Measurements from ENCODE around the gene ZMIZ1. TPM values are rescaled to one million over a fixed set of nuclear protein-coding genes. Genes with fewer than 3 reads are reported as not detected.

Gene ZMIZ1
- total RNA-seq, 1 experiment from 2014 or later = 35.8 TPM

DNA sequence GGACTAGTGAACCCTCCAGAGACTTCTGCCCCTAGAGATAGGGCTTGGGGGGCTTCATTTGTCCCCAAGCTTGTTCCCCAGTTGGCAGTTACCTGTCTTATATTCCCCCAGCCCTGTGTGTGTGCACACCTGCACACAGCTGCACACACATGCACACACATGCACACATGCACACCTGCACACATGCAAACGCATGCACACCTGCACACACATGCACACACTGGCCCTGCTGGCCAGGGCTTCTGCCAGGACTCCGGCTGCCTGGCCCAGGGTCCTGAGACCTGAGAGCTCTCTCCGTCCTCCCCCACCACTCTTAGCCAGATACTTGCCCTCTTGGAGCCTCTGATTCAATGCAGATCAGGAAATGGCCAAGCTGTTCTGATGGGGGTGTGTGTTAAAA, 6.7 kb downstream of the ZMIZ1 start:
- H3K4me1 ChIP-seq (ENCODE audit: insufficient read depth, low read length, poor library complexity, severe bottlenecking) = peaks cover 40% of the 10 kb centered on the region
- no peaks in the 10 kb centered on the region for H3K36me3 ChIP-seq (ENCODE audit: insufficient read depth, low read length, poor library complexity, severe bottlenecking)
- TF ChIP-seq, protein P1, sequence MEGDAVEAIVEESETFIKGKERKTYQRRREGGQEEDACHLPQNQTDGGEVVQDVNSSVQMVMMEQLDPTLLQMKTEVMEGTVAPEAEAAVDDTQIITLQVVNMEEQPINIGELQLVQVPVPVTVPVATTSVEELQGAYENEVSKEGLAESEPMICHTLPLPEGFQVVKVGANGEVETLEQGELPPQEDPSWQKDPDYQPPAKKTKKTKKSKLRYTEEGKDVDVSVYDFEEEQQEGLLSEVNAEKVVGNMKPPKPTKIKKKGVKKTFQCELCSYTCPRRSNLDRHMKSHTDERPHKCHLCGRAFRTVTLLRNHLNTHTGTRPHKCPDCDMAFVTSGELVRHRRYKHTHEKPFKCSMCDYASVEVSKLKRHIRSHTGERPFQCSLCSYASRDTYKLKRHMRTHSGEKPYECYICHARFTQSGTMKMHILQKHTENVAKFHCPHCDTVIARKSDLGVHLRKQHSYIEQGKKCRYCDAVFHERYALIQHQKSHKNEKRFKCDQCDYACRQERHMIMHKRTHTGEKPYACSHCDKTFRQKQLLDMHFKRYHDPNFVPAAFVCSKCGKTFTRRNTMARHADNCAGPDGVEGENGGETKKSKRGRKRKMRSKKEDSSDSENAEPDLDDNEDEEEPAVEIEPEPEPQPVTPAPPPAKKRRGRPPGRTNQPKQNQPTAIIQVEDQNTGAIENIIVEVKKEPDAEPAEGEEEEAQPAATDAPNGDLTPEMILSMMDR (conservative IDR thresholded peaks at IDR 0.05; ENCODE audit: low read depth, low read length) = no peak
- TF ChIP-seq EZH2 (IDR thresholded peaks at IDR 0.05; ENCODE audit: borderline replicate concordance, low read depth, low read length, poor library complexity, severe bottlenecking) = no peak
- H3K27ac ChIP-seq (ENCODE audit: low read depth, low read length, poor library complexity, severe bottlenecking) = no peak overlapping the region
- H3K27me3 ChIP-seq (replicated peaks; ENCODE audit: insufficient read depth, low read depth, low read length, poor library complexity) = no peaks in the 10 kb centered on the region
- intact Hi-C loops (cut with micrococcal nuclease; ENCODE audit: unreplicated experiment) = no loop called here
- ChIA-PET CTCF (no interaction called here), POLR2A (ENCODE audit: low non-redundant PET) (no interaction called here)
- H3K4me3 ChIP-seq (ENCODE audit: low read depth, low read length, poor library complexity, severe bottlenecking) = no peak overlapping the region
- DNase-seq (ENCODE audit: low spot score) = no peak
- no peaks in the 10 kb centered on the region for H3K9me3 ChIP-seq (ENCODE audit: low read depth, low read length, poor library complexity, severe bottlenecking)
- BruUV-seq (replicated peaks) = no TSS peak

DNA sequence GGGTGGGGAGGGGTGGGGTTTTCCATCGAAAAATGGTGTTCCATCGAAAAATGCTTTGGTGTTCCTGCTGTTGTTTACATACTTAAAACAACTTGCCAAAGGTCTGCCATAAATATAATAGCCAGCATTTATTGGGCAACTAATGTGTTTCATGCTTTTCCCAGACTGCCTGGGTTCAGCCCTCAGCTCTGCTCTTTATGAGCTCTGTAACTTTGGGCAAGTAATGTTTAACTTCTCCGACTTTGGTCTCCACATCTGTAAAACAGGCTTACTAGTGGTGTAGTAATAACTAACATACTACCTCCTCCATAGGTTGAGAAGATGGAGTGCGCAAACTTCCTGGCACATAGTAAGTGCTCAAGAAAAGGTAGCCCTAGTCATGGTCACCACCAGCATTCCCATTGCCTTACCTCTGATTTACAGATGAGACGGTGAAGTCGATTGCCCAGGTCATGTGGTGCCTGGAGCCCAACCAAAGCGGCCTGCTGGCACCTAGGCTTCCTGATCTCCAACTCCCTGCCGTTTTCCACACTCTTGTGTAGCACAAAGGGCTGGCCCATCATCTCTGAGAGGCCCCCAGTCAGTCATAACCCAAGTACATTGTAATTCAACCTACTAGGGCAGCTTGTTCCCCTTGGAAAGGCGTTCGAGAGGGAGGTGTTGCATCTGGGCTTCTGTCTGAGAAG, 8.9 kb downstream of the ZMIZ1 start:
- Histone ChIP-seq H3K4me3 (ENCODE audit: low read depth, low read length, poor library complexity, severe bottlenecking) (no peak overlapping the region), H3K27me3 (replicated peaks; ENCODE audit: insufficient read depth, low read depth, low read length, poor library complexity) (no peaks in the 10 kb centered on the region), H3K9me3 (ENCODE audit: low read depth, low read length, poor library complexity, severe bottlenecking) (no peaks in the 10 kb centered on the region), H3K36me3 (ENCODE audit: insufficient read depth, low read length, poor library complexity, severe bottlenecking) (no peaks in the 10 kb centered on the region), H3K27ac (ENCODE audit: low read depth, low read length, poor library complexity, severe bottlenecking) (no peak overlapping the region), H3K4me1 (ENCODE audit: insufficient read depth, low read length, poor library complexity, severe bottlenecking) (peaks cover 28% of the 10 kb centered on the region)
- CTCF ChIA-PET = no interaction called here
- DNase-seq (ENCODE audit: low spot score) = no peak
- BruUV-seq (replicated peaks) = no TSS peak
- intact Hi-C loops (cut with micrococcal nuclease; ENCODE audit: unreplicated experiment) = no loop called here
- TF ChIP-seq, protein P1 (conservative IDR thresholded peaks at IDR 0.05; ENCODE audit: low read depth, low read length) = no peak
- TF ChIP-seq EZH2 (IDR thresholded peaks at IDR 0.05; ENCODE audit: borderline replicate concordance, low read depth, low read length, poor library complexity, severe bottlenecking) = no peak
- POLR2A ChIA-PET (ENCODE audit: low non-redundant PET) = interaction anchor here (0.7 kb wide), 1 partner anchor 27 kb away, joined by 3 read pairs; no protein-coding TSS in a partner anchor

DNA sequence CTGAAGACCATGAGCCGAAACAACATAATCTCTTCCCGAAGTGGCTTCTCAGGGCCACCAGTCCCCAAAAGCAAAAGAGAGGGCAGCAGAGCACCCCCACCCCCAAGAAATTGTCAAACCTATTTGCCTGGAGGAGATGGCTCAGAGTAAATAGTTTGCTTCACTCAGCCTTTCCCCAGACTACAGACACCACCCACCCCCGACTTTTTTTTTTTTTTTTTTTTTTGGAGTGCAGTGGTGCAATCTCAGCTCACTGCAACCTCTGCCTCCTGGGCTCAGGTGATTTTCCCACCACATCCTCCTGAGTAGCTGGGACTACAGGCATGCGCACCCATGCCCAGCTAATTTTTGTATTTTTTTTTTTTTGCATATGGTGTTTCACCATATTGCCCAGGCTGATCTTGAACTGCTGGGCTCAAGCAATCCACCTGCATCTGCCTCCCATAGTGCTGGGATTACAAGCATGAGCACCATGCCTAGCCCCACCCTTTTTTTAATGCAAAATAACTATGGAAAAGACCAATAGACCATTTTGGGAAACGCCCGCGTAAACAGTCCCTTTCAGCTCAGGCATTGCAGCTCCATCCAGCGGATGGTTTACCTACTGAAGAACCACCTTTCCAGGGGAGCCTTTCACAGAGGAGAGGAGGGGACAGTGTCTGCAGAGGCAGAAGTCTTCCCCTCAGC, 9.7 kb downstream of the ZMIZ1 start:
- Histone ChIP-seq H3K4me1 (ENCODE audit: insufficient read depth, low read length, poor library complexity, severe bottlenecking) (peaks cover 26% of the 10 kb centered on the region), H3K27me3 (replicated peaks; ENCODE audit: insufficient read depth, low read depth, low read length, poor library complexity) (no peaks in the 10 kb centered on the region), H3K4me3 (ENCODE audit: low read depth, low read length, poor library complexity, severe bottlenecking) (no peak overlapping the region), H3K36me3 (ENCODE audit: insufficient read depth, low read length, poor library complexity, severe bottlenecking) (no peaks in the 10 kb centered on the region), H3K27ac (ENCODE audit: low read depth, low read length, poor library complexity, severe bottlenecking) (no peak overlapping the region), H3K9me3 (ENCODE audit: low read depth, low read length, poor library complexity, severe bottlenecking) (no peaks in the 10 kb centered on the region)
- BruUV-seq (replicated peaks) = no TSS peak
- DNase-seq (ENCODE audit: low spot score) = no peak
- TF ChIP-seq, protein P1 (conservative IDR thresholded peaks at IDR 0.05; ENCODE audit: low read depth, low read length) = no peak
- TF ChIP-seq EZH2 (IDR thresholded peaks at IDR 0.05; ENCODE audit: borderline replicate concordance, low read depth, low read length, poor library complexity, severe bottlenecking) = no peak
- ChIA-PET CTCF (interaction anchor here (0.6 kb wide), 1 partner anchor 51 kb away, joined by 3 read pairs; no protein-coding TSS in a partner anchor), POLR2A (ENCODE audit: low non-redundant PET) (no interaction called here)
- intact Hi-C loops (cut with micrococcal nuclease; ENCODE audit: unreplicated experiment) = no loop called here
